Panc1 (cell line): ENCODE data around the gene MAST4. TPM values are rescaled to one million over a fixed set of nuclear protein-coding genes. Genes with fewer than 3 reads are reported as not detected.

Source experiments
- ATAC-seq: fragments of 200-7000 bp; cut with Tn5 transposase; 2 replicates; pipeline ENCODE4 v1.9.1; 2020; ENCODE audit warnings: mild to moderate bottlenecking, moderate library complexity
- BruUV-seq: library from RNA; stranded (reverse); fragments of 400-500 nt; replicated peaks from 2 replicates; lab custom pipeline; 2021; lab: Mats Ljungman, UMichigan
- CTCF ChIA-PET: fragments of 300-600 bp; sonication (Branson Sonifier 250); formaldehyde crosslinking; loops from one replicate; lab custom pipeline; 2022; ENCODE audit warnings: antibody characterized with exemption; lab: Charles Lee
- POLR2A ChIA-PET: fragments of 300-600 bp; sonication (Branson Sonifier 250); formaldehyde crosslinking; loops from one replicate; lab custom pipeline; 2022; ENCODE audit warnings: antibody characterized with exemption; lab: Charles Lee
- DNase-seq: peaks from one replicate; pipeline ENCODE4 v3.0.0-alpha.2; 2010; ENCODE audit warnings: low read depth, low spot score
- H3K27ac ChIP-seq: 2 replicates; pipeline ENCODE4 v1.5.1; 2011; ENCODE audit warnings: mild to moderate bottlenecking, low read length, inconsistent platforms
- H3K27me3 ChIP-seq: fragments of 200-500 bp; sonication (Bioruptor generic); 2 replicates; pipeline ENCODE4 v1.6.0; 2014; ENCODE audit warnings: low read length, inconsistent platforms; ENCODE audit not compliant: control insufficient read depth, insufficient read depth
- H3K36me3 ChIP-seq: fragments of 200-500 bp; sonication (Bioruptor generic); 2 replicates; pipeline ENCODE4 v1.5.1; 2014; ENCODE audit warnings: inconsistent platforms, mild to moderate bottlenecking, low read length, moderate library complexity; ENCODE audit not compliant: control insufficient read depth, insufficient read depth
- H3K4me1 ChIP-seq: 2 replicates; pipeline ENCODE4 v1.5.1; 2011; ENCODE audit warnings: inconsistent platforms, mild to moderate bottlenecking, low read length, moderate library complexity; ENCODE audit not compliant: control insufficient read depth, insufficient read depth
- H3K4me3 ChIP-seq, 2 experiments: 2 replicates each; pipeline ENCODE4 v1.5.1; 2011 to 2012; ENCODE audit warnings: low read depth in 2 of 2, low read length in 2 of 2, mild to moderate bottlenecking in 2 of 2, inconsistent platforms in 1 of 2, moderate library complexity in 1 of 2
- H3K9me3 ChIP-seq: fragments of 200-500 bp; sonication (Bioruptor generic); 2 replicates; pipeline ENCODE4 v1.5.1; 2014; ENCODE audit warnings: low read depth, mild to moderate bottlenecking, inconsistent platforms, low read length, moderate library complexity; ENCODE audit not compliant: control insufficient read depth, insufficient read depth
- POLR2AphosphoS5 ChIP-seq: IDR thresholded peaks from 2 replicates; pipeline ENCODE4 v1.6.1; 2012; ENCODE audit warnings: mild to moderate bottlenecking, low read depth, low read length, moderate library complexity
- SIN3A ChIP-seq: IDR thresholded peaks from 2 replicates; pipeline ENCODE4 v1.6.1; 2012; ENCODE audit warnings: low read depth, mild to moderate bottlenecking, low read length, moderate library complexity, borderline replicate concordance; ENCODE audit not compliant: insufficient read depth
- TCF7L2 ChIP-seq: IDR thresholded peaks from 2 replicates; pipeline ENCODE4 v1.6.1; 2011; ENCODE audit warnings: mild to moderate bottlenecking, low read depth, low read length, inconsistent platforms
- in situ Hi-C: cut with HindIII; loops from 2 replicates; pipeline ENCODE4 v1.10.0; 2016; ENCODE audit warnings: low sequenced_read_pairs, low pct_unique_long_range_greater_than_20kb
- intact Hi-C: fragments of 100-400 bp; cut with micrococcal nuclease; formaldehyde crosslinking; loops from one replicate; pipeline ENCODE4 v1.10.0; 2022; ENCODE audit not compliant: unreplicated experiment
- total RNA-seq: library from RNA; stranded (reverse); gene quantifications from one replicate; pipeline ENCODE4 v1.2.1, GENCODE V29; 2021; ENCODE audit not compliant: unreplicated experiment
- TF ChIP-seq, protein P1 (sequence below): fragments of 450-650 bp; IDR thresholded peaks from 2 replicates; pipeline ENCODE4 v1.5.1; 2017; ENCODE audit warnings: mild to moderate bottlenecking
- TF ChIP-seq, protein P2 (sequence below), 2 experiments: IDR thresholded peaks; 2 replicates each; pipeline ENCODE4 v1.6.1; 2011 to 2012; ENCODE audit warnings: low read depth in 2 of 2, control low read depth in 1 of 2, low read length in 1 of 2, mild to moderate bottlenecking in 1 of 2, moderate library complexity in 1 of 2; ENCODE audit not compliant: insufficient read depth in 1 of 2

Gene MAST4
- total RNA-seq, 1 experiment from 2014 or later = 1.8 TPM

DNA sequence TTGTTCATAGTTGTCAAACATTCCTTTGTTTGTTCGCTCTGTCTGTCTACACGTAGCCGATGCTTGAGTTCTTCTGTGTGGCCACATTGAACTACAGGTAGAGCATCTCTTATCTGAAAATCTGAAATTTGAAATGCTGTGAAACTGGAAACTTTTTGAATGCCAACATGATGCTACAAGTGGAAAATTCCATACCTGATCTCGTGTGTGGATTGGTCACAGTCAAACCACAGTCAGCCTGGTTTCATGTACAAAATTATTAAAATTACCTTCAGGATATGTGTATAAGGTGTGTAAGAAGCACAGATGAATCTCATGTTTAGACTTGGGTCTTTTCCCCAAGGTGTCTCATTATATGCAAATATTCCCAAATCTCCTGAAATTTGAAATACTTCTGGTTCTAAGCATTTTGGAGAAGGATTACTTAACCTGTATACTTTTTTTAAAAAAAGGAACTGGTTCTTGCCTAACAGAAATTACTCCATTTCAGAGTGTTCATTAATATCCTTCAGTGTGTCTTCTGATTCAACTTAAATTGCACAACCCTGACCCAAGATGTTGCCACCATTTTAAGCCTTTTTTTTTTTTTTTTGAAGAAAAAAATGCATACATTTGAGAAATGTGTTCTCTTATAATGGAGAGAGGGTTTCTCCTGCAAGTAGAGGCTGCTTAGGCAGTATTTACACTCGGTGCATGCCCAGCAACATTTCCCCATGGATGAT, 254.3 kb downstream of the MAST4 start:
- Histone ChIP-seq H3K4me1 (no peaks in the 10 kb centered on the region), H3K36me3 (no peaks in the 10 kb centered on the region), H3K27ac (no peak overlapping the region), H3K9me3 (no peaks in the 10 kb centered on the region), H3K27me3 (no peaks in the 10 kb centered on the region; the same call in none of the 2 replicates), H3K4me3 (no peak overlapping the region; a peak in 1 of 4 replicates)
- ChIA-PET CTCF (no interaction called here), POLR2A (no interaction called here)
- DNase-seq = no peak
- BruUV-seq = no TSS peak
- no peak for ATAC-seq
- in situ Hi-C loops (no loop called here), intact Hi-C loops (no loop called here)
- no peak for TF ChIP-seq POLR2AphosphoS5
- TF ChIP-seq, protein P1, sequence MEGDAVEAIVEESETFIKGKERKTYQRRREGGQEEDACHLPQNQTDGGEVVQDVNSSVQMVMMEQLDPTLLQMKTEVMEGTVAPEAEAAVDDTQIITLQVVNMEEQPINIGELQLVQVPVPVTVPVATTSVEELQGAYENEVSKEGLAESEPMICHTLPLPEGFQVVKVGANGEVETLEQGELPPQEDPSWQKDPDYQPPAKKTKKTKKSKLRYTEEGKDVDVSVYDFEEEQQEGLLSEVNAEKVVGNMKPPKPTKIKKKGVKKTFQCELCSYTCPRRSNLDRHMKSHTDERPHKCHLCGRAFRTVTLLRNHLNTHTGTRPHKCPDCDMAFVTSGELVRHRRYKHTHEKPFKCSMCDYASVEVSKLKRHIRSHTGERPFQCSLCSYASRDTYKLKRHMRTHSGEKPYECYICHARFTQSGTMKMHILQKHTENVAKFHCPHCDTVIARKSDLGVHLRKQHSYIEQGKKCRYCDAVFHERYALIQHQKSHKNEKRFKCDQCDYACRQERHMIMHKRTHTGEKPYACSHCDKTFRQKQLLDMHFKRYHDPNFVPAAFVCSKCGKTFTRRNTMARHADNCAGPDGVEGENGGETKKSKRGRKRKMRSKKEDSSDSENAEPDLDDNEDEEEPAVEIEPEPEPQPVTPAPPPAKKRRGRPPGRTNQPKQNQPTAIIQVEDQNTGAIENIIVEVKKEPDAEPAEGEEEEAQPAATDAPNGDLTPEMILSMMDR = no peak

DNA sequence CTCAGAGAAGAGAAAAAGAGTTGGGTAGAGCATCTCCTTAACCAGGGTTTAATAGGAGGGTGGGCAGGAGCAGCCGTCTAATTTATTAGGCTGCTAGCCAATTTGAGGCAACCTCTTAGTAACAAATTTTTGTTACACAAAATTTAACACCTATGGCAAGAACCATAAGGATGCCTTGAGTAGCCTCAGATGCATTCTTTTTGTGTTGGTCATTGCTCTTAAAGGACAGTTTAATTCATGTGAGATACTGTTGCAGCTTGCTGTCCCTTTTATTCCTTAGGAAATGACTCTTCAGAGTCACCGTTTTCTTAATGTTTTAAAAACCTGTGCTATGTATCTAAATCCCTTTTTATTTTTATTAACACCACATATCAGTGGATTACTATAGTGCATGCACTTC, 255.1 kb downstream of the MAST4 start:
- TF ChIP-seq POLR2AphosphoS5 (no peak), TCF7L2 (no peak), SIN3A (no peak)
- TF ChIP-seq, protein P2, sequence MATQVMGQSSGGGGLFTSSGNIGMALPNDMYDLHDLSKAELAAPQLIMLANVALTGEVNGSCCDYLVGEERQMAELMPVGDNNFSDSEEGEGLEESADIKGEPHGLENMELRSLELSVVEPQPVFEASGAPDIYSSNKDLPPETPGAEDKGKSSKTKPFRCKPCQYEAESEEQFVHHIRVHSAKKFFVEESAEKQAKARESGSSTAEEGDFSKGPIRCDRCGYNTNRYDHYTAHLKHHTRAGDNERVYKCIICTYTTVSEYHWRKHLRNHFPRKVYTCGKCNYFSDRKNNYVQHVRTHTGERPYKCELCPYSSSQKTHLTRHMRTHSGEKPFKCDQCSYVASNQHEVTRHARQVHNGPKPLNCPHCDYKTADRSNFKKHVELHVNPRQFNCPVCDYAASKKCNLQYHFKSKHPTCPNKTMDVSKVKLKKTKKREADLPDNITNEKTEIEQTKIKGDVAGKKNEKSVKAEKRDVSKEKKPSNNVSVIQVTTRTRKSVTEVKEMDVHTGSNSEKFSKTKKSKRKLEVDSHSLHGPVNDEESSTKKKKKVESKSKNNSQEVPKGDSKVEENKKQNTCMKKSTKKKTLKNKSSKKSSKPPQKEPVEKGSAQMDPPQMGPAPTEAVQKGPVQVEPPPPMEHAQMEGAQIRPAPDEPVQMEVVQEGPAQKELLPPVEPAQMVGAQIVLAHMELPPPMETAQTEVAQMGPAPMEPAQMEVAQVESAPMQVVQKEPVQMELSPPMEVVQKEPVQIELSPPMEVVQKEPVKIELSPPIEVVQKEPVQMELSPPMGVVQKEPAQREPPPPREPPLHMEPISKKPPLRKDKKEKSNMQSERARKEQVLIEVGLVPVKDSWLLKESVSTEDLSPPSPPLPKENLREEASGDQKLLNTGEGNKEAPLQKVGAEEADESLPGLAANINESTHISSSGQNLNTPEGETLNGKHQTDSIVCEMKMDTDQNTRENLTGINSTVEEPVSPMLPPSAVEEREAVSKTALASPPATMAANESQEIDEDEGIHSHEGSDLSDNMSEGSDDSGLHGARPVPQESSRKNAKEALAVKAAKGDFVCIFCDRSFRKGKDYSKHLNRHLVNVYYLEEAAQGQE (IDR thresholded peaks at IDR 0.05; ENCODE audit: insufficient read depth in 1 of 2, low read depth in 2 of 2, low read length in 1 of 2) = no peak
- TF ChIP-seq, protein P1 = no peak
- CTCF ChIA-PET = no interaction called here
- intact Hi-C loops = no loop called here
- Histone ChIP-seq H3K27me3 (no peaks in the 10 kb centered on the region; the same call in none of the 2 replicates), H3K4me1 (no peaks in the 10 kb centered on the region), H3K4me3 (no peak overlapping the region), H3K36me3 (no peaks in the 10 kb centered on the region), H3K9me3 (no peaks in the 10 kb centered on the region), H3K27ac (no peak overlapping the region)
- DNase-seq = no peak
- no TSS peak for BruUV-seq
- POLR2A ChIA-PET = no interaction called here
- in situ Hi-C loops = no loop called here
- ATAC-seq = no peak
